ENCODE results near the gene CFAP45. TPM values are rescaled to one million over a fixed set of nuclear protein-coding genes. Genes with fewer than 3 reads are reported as not detected.

CFAP45 gene
- total RNA-seq = 1.5 and 1.9 TPM in 2 replicates

GRCh38 chr1:159900086-159900680 is at the start of gene CFAP45:
TSS of gene CFAP45 (minus strand) at chr1:159900165. CDS start at chr1:159900098, 67 bp downstream.

DNA sequence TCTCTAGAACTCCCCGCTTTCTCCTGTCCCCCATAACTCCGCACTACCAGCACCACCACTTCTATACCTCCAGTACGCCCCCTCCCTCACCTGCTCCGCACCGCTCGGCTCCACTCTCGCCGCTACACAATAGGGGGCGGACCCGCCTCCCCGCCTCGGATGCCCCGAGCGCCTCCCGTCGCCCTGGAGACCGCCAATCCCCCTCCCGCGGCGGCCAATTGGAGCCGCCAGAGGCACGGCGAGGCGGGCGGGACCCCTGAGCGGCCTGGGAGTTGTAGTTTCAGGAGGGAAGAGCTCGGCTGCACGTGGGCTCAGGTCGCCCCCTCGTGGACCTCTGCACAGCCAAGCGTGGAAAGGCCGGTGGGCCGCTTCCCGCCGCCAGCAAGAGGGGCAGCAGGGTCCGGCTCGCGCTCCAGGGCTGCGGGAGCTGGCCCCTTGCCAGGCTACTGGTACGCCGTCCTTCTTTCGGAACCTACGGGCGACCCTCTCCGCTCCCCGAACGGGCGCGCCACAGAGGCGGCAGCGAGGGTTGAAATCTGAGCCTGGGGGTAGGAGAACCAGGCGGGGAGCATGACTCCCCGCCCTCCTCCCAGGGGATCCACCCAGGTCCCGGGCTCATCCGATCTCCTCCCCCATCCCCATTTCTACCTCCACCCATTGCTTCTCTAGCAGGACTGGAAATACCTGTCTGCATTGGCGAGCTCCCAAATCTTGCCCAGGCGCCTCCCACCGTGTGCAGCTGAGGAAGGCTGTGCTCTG is 45.7 kb upstream of the CFAP45 start, which contains the start of gene IGSF9:
Gene IGSF9 (minus strand): TSS at position 131 of the 759 bp plus-strand sequence. CDS start 2,159 bp downstream, outside the sequence.

GRCh38 chr1:159924791-159925718 is 25.1 kb upstream of the CFAP45 start, which contains the start of gene TAGLN2:
TSS of gene TAGLN2 (minus strand) at chr1:159925507. CDS start at chr1:159920509, 4,998 bp downstream.

GRCh38 chr1:159862557-159862956 is 37.4 kb downstream of the CFAP45 start, which contains the start of gene VSIG8:
TSS of gene VSIG8 (minus strand) at chr1:159862657. CDS start at chr1:159862521, 136 bp downstream.

GRCh38 chr1:159826441-159827101 is 73.4 kb downstream of the CFAP45 start, which contains the start of gene SLAMF8:
TSS of gene SLAMF8 (plus strand) at chr1:159826873. CDS start at chr1:159826899, 26 bp downstream.

Other genes with a start within 250 kb of the CFAP45 start
- 0.32 TPM in 1 of 2 replicates, not detected in the other for gene CRP, start 185.6 kb downstream of the CFAP45 start, total RNA-seq
- 241 and 316 TPM in 2 replicates for gene DUSP23, start 119.2 kb downstream of the CFAP45 start, total RNA-seq
- under 0.01 and 0.30 TPM in 2 replicates for gene FCRL6, start 97.8 kb downstream of the CFAP45 start, total RNA-seq
- not detected in 2 replicates for gene SLAMF8, start 73.3 kb downstream of the CFAP45 start, total RNA-seq
- under 0.01 TPM in 1 of 2 replicates, not detected in the other for gene VSIG8, start 37.5 kb downstream of the CFAP45 start, total RNA-seq
- 507 and 711 TPM in 2 replicates for gene TAGLN2, start 25.3 kb upstream of the CFAP45 start, total RNA-seq
- not detected in 2 replicates for gene IGSF9, start 45.4 kb upstream of the CFAP45 start, total RNA-seq
- not detected in 2 replicates for gene SLAMF9, start 54.1 kb upstream of the CFAP45 start, total RNA-seq
- gene PIGM, start 131.8 kb upstream of the CFAP45 start, total RNA-seq = 2.9 and 3.8 TPM in 2 replicates
- gene KCNJ10, start 170.0 kb upstream of the CFAP45 start, total RNA-seq = not detected in 2 replicates
- gene KCNJ9, start 181.4 kb upstream of the CFAP45 start, total RNA-seq = not detected in 2 replicates
- gene IGSF8, start 198.5 kb upstream of the CFAP45 start, total RNA-seq = 10.1 and 13.8 TPM in 2 replicates
- gene ATP1A2, start 215.6 kb upstream of the CFAP45 start, total RNA-seq = not detected in 2 replicates